ENCODE data around the gene GOLGA7B. TPM values are rescaled to one million over a fixed set of nuclear protein-coding genes. Genes with fewer than 3 reads are reported as not detected.

Gene GOLGA7B
- total RNA-seq, 1 donor from 2014 or later, result not detected

GRCh38 chr10:97910661-97911060, 61.0 kb downstream of the GOLGA7B start:
- ATAC-seq (no peak), DNase-seq (no peak)
- intact Hi-C loops (cut with micrococcal nuclease), result no loop called here

GRCh38 chr10:97911217-97911616, 61.6 kb downstream of the GOLGA7B start:
- no peak for DNase-seq
- intact Hi-C loops (cut with micrococcal nuclease), result no loop called here
- no peak for ATAC-seq

- intact Hi-C loops (cut with micrococcal nuclease), result no loop called here
- no peak for ATAC-seq
Measured at GRCh38 chr10:97913193-97913592, 63.5 kb downstream of the GOLGA7B start.

GRCh38 chr10:97913614-97914013, 64.0 kb downstream of the GOLGA7B start:
- DNase-seq (no peak), ATAC-seq (no peak)
- intact Hi-C loops (cut with micrococcal nuclease), result no loop called here

More at GRCh38 chr10:97913193-97913592, 63.5 kb downstream of the GOLGA7B start:
- DNase-seq, result no peak

GRCh38 chr10:97914171-97914836, 64.7 kb downstream of the GOLGA7B start:
- ATAC-seq (peak; percentile 21), DNase-seq (no peak)
- intact Hi-C loops (cut with micrococcal nuclease), result no loop called here

GRCh38 chr10:97914837-97915211, 65.2 kb downstream of the GOLGA7B start:
- peak; percentile 88 for ATAC-seq
- peak; percentile 85 for DNase-seq
- intact Hi-C loops (cut with micrococcal nuclease), result loop anchor here (5.0 kb wide), 1 partner anchor 127 kb away; no protein-coding TSS in a partner anchor

GRCh38 chr10:97915346-97916131, 65.9 kb downstream of the GOLGA7B start:
- DNase-seq (no peak), ATAC-seq (no peak)
- intact Hi-C loops (cut with micrococcal nuclease), result loop anchor here (5.0 kb wide), 1 partner anchor 127 kb away; no protein-coding TSS in a partner anchor

GRCh38 chr10:97916586-97916985, 66.9 kb downstream of the GOLGA7B start:
- DNase-seq, result no peak
- intact Hi-C loops (cut with micrococcal nuclease), result loop anchor here (5.0 kb wide), 1 partner anchor 126 kb away; no protein-coding TSS in a partner anchor
- ATAC-seq, result peak; percentile 83

- intact Hi-C loops (cut with micrococcal nuclease), result loop anchor here (5.0 kb wide), 1 partner anchor 123 kb away; no protein-coding TSS in a partner anchor
- DNase-seq (no peak), ATAC-seq (no peak)
Measured at GRCh38 chr10:97919012-97919411, 69.4 kb downstream of the GOLGA7B start.

- DNase-seq (no peak), ATAC-seq (no peak)
- intact Hi-C loops (cut with micrococcal nuclease), result no loop called here
Measured at GRCh38 chr10:97920865-97921264, 71.2 kb downstream of the GOLGA7B start.

Other genes starting within 250 kb of the GOLGA7B start
- gene MORN4, start 216.3 kb upstream of the GOLGA7B start, total RNA-seq, result 8.7 TPM
- 10.2 TPM for gene PI4K2A, start 209.2 kb upstream of the GOLGA7B start, total RNA-seq
- gene AVPI1, start 162.6 kb upstream of the GOLGA7B start, total RNA-seq, result 8.9 TPM
- 7.1 TPM for gene MARVELD1, start 136.1 kb upstream of the GOLGA7B start, total RNA-seq
- 13.7 TPM for gene ZFYVE27, start 112.7 kb upstream of the GOLGA7B start, total RNA-seq
- 1.3 TPM for gene SFRP5, start 77.8 kb upstream of the GOLGA7B start, total RNA-seq
- gene CRTAC1, start 180.8 kb downstream of the GOLGA7B start, total RNA-seq, result 1.6 TPM

Data from left ventricle myocardium superior (tissue), 1 donor.